B cell (primary cell): ENCODE results near the gene S1PR5. TPM values are rescaled to one million over a fixed set of nuclear protein-coding genes. Genes with fewer than 3 reads are reported as not detected.
A peak's percentile ranks its signal among the peaks of the same experiment; 100 is the strongest.
"Not testable (repeated sequence)": the region's sequence is repeated elsewhere in the genome, so short reads cannot be mapped to it uniquely, and the experiment has no call there.

ENCODE experiments used
- ATAC-seq: fragments of 200-7000 bp; cut with Tn5 transposase; one replicate; pipeline ENCODE4 v1.10.0; 2021; ENCODE audit warnings: low read depth, mild to moderate bottlenecking, moderate number of reproducible peaks, moderate library complexity
- CTCF ChIA-PET: fragments of 350-600 bp; sonication (Branson Sonifier 250); formaldehyde crosslinking; loops from one replicate; lab custom pipeline; 2021; ENCODE audit warnings: antibody characterized with exemption, inconsistent platforms; lab: Charles Lee
- POLR2A ChIA-PET: fragments of 350-600 bp; sonication (Branson Sonifier 250); formaldehyde crosslinking; loops from one replicate; lab custom pipeline; 2021; ENCODE audit warnings: antibody characterized with exemption; lab: Charles Lee
- DNase-seq: peaks from one replicate; pipeline ENCODE4 v3.0.0; 2013
- H2AFZ ChIP-seq: 2 replicates; pipeline ENCODE4 v1.6.1; 2012; ENCODE audit warnings: mild to moderate bottlenecking, low read depth, low read length; ENCODE audit not compliant: insufficient read depth, poor library complexity, severe bottlenecking
- H3K27ac ChIP-seq, 2 donors: 1 replicate in 1 of 2; 2 replicates in 1 of 2; pipeline ENCODE4 v1.5.1; 2012 to 2013; ENCODE audit warnings: low read length in 2 of 2, mild to moderate bottlenecking in 2 of 2, moderate library complexity in 1 of 2
- H3K27me3 ChIP-seq, 4 experiments: fragments of 200-600 bp in 1 of 4; sonication (generic) in 1 of 4; replicated peaks in 1 of 4; 1 replicate in 2 of 4; 2 replicates in 2 of 4; pipeline versions ENCODE4 v1.6.1 to v1.7.0; 2013 to 2016; ENCODE audit warnings: low read length in 3 of 4, mild to moderate bottlenecking in 2 of 4, mixed read lengths in 1 of 4, moderate library complexity in 1 of 4; ENCODE audit not compliant: insufficient read depth in 4 of 4, control insufficient read depth in 3 of 4; ENCODE audit errors: control extremely low read depth in 1 of 4
- H3K36me3 ChIP-seq, 2 experiments: replicated peaks in 1 of 2; 1 replicate in 1 of 2; 2 replicates in 1 of 2; pipeline versions ENCODE4 v1.6.1 to v1.7.1; 2013; ENCODE audit warnings: low read length in 1 of 2; ENCODE audit not compliant: insufficient read depth in 2 of 2, control insufficient read depth in 1 of 2; ENCODE audit errors: control extremely low read depth in 1 of 2, extremely low read depth in 1 of 2
- H3K4me1 ChIP-seq, 2 donors: fragments of 200-600 bp in 1 of 2; sonication (generic) in 1 of 2; 1 replicate in 1 of 2; 2 replicates in 1 of 2; pipeline versions ENCODE4 v1.5.1 to v1.6.1; 2013 to 2017; ENCODE audit warnings: low read length in 2 of 2; ENCODE audit not compliant: control insufficient read depth in 2 of 2, insufficient read depth in 2 of 2
- H3K4me2 ChIP-seq: replicated peaks from 2 replicates; pipeline ENCODE3; 2012; ENCODE audit warnings: mild to moderate bottlenecking, low read depth, low read length; ENCODE audit not compliant: poor library complexity, severe bottlenecking
- H3K4me3 ChIP-seq, 5 experiments: fragments of 200-600 bp in 1 of 5; sonication (generic) in 1 of 5; 1 replicate in 3 of 5; 2 replicates in 2 of 5; pipeline versions ENCODE4 v1.5.1 to v1.7.0; 2011 to 2016; ENCODE audit warnings: low read length in 4 of 5, mild to moderate bottlenecking in 4 of 5, low read depth in 2 of 5, control low read depth in 1 of 5, moderate library complexity in 1 of 5; ENCODE audit not compliant: insufficient read depth in 1 of 5; ENCODE audit errors: control extremely low read depth in 1 of 5, extremely low read depth in 1 of 5
- H3K79me2 ChIP-seq: fragments of 200-600 bp; sonication (generic); one replicate; pipeline ENCODE4 v1.6.0; 2016; ENCODE audit warnings: low read length; ENCODE audit not compliant: control insufficient read depth, insufficient read depth
- H3K9ac ChIP-seq: fragments of 200-600 bp; sonication (generic); 2 replicates; pipeline ENCODE4 v1.6.1; 2017; ENCODE audit warnings: mild to moderate bottlenecking, low read length, moderate library complexity
- H3K9me3 ChIP-seq, 3 donors: one replicate each; pipeline versions ENCODE4 v1.6.1 to v1.7.1; 2013; ENCODE audit warnings: low read length in 2 of 3; ENCODE audit not compliant: control insufficient read depth in 2 of 3, insufficient read depth in 1 of 3; ENCODE audit errors: control extremely low read depth in 1 of 3
- H4K20me1 ChIP-seq: 2 replicates; pipeline ENCODE4 v1.6.0; 2012; ENCODE audit warnings: mild to moderate bottlenecking, low read length; ENCODE audit not compliant: insufficient read depth, control insufficient read depth, poor library complexity, severe bottlenecking
- H3K27ac Mint-ChIP-seq: one replicate; pipeline ENCODE4 v1.8.0; 2021; ENCODE audit warnings: mixed read lengths
- H3K27me3 Mint-ChIP-seq: one replicate; pipeline ENCODE4 v1.8.0; 2021; ENCODE audit warnings: mixed read lengths
- H3K4me1 Mint-ChIP-seq: one replicate; pipeline ENCODE4 v1.8.0; 2021; ENCODE audit warnings: mixed read lengths
- H3K4me3 Mint-ChIP-seq: one replicate; pipeline ENCODE4 v1.8.0; 2021; ENCODE audit warnings: mixed read lengths
- H3K9me3 Mint-ChIP-seq: one replicate; pipeline ENCODE4 v1.8.0; 2022; ENCODE audit warnings: mixed read lengths; ENCODE audit not compliant: insufficient read depth
- CTCF ChIP-seq: fragments of 200-600 bp; IDR thresholded peaks from one replicate; pipeline ENCODE4 v1.8.0; 2022; ENCODE audit warnings: antibody characterized with exemption, mild to moderate bottlenecking
- EZH2 ChIP-seq: IDR thresholded peaks from 2 replicates; pipeline ENCODE4 v1.6.1; 2012; ENCODE audit warnings: borderline replicate concordance, low read depth, mild to moderate bottlenecking, moderate library complexity, low read length; ENCODE audit not compliant: insufficient read depth, poor library complexity, severe bottlenecking
- WGBS: methylation state at CpG from one replicate; pipeline ENCODE4 v1.1.5; 2013; ENCODE audit warnings: missing lambda C conversion rate; ENCODE audit not compliant: insufficient coverage; 5-methylcytosine and 5-hydroxymethylcytosine counted together
- intact Hi-C: fragments of 100-400 bp; cut with micrococcal nuclease; formaldehyde crosslinking; loops from one replicate; pipeline ENCODE4 v1.10.0; 2022
- polyA plus RNA-seq: library from polyadenylated mRNA; depleted of rRNA; stranded (reverse); fragments of >200 nt; gene quantifications from 2 replicates; pipeline ENCODE4 v1.2.3, GENCODE V29; 2012
- total RNA-seq, 2 donors: library from RNA; stranded (reverse); fragments of 120-200 nt in 1 of 2; gene quantifications; 1 replicate in 1 of 2; 2 replicates in 1 of 2; pipeline versions ENCODE4 v1.2.3 to v1.2.4, GENCODE V29; 2013 to 2022

Gene S1PR5
- total and polyA plus RNA-seq, 2 donors (not counting 1 experiment from before 2014, with no cell fraction given): 0.27 to 0.67 TPM

- TF ChIP-seq CTCF: no peak
- no peak for TF ChIP-seq EZH2
- Mint-ChIP-seq H3K27ac (peak overlapping the region; percentile 83), H3K4me1 (peaks cover 16% of the 10 kb centered on the region), H3K4me3 (peak overlapping the region; percentile 87), H3K27me3 (peaks cover 12% of the 10 kb centered on the region), H3K9me3 (no peaks in the 10 kb centered on the region)
- POLR2A ChIA-PET: interaction anchor here (0.7 to 1.8 kb wide), 9 partner anchors 10 to 115 kb away, joined by 3 to 8 read pairs (median 4); partner anchors contain the start of gene KRI1
- H3K4me2 ChIP-seq: peak overlapping the region; percentile 91
- peaks cover 12 to 19% of the 10 kb centered on the region in 2 donors for H3K4me1 ChIP-seq
- peaks cover 0 to 6% of the 10 kb centered on the region in 2 experiments for H3K36me3 ChIP-seq
- peak overlapping the region; percentile 98 for H2AFZ ChIP-seq
- H3K9me3 ChIP-seq: no peaks in the 10 kb centered on the region
- DNase-seq: no peak
- WGBS: 60% methylated on average over 6 of the region's 8 CpGs
- peaks cover 0 to 11% (median 0%) of the 10 kb centered on the region in 4 experiments for H3K27me3 ChIP-seq
- peaks cover 12% of the 10 kb centered on the region for H4K20me1 ChIP-seq
- peaks cover 29% of the 10 kb centered on the region for H3K79me2 ChIP-seq
- peak overlapping the region in 4 of 5 experiments; percentile 55 to 88 (median 78) for H3K4me3 ChIP-seq
- intact Hi-C loops: loop anchor here (1.0 to 5.0 kb wide), 4 partner anchors 23 to 140 kb away; partner anchors contain the start of genes CDC37 and KRI1
- no peak for ATAC-seq
- CTCF ChIA-PET: interaction anchor here (0.7 to 5.3 kb wide), 14 partner anchors 10 to 156 kb away, joined by 3 to 73 read pairs (median 5); partner anchors contain the start of genes CDKN2D and KRI1
- H3K27ac ChIP-seq: peak overlapping the region in 1 of 2 donors; percentile 34
- peak overlapping the region; percentile 94 for H3K9ac ChIP-seq
These were observed 25.8 kb upstream of the S1PR5 start for GRCh38 chr19:10543059-10543419.

- H3K4me2 ChIP-seq, H3K4me3 Mint-ChIP-seq: not testable (repeated sequence)
- WGBS: 11% methylated on average over 6 of the region's 9 CpGs
These were observed 21.8 kb upstream of the S1PR5 start for GRCh38 chr19:10539016-10539415.

More at GRCh38 chr19:10539016-10539415, 21.8 kb upstream of the S1PR5 start:
- H3K4me3 ChIP-seq, H3K9me3 Mint-ChIP-seq, POLR2A ChIA-PET, H3K9me3 ChIP-seq, H3K4me1 Mint-ChIP-seq, H3K36me3 ChIP-seq, H4K20me1 ChIP-seq, H3K4me1 ChIP-seq, H3K79me2 ChIP-seq, DNase-seq, H3K27ac ChIP-seq, H3K9ac ChIP-seq, H3K27ac Mint-ChIP-seq, intact Hi-C loops, H2AFZ ChIP-seq, ATAC-seq: not testable (repeated sequence)
- peaks cover 0 to 16% (median 1%) of the 10 kb centered on the region in 4 experiments for H3K27me3 ChIP-seq
- CTCF ChIA-PET: interaction anchor here (0.8 to 5.3 kb wide), 2 partner anchors 33 to 133 kb away, joined by 3 to 73 read pairs; no protein-coding TSS in a partner anchor
- peaks cover 16% of the 10 kb centered on the region for H3K27me3 Mint-ChIP-seq
